SK-N-SH (cell line): ENCODE measurements around the gene ARHGEF25. TPM values are rescaled to one million over a fixed set of nuclear protein-coding genes. Genes with fewer than 3 reads are reported as not detected.

ENCODE experiments used
- CTCF ChIA-PET: fragments of 300-600, 350-600 bp; formaldehyde crosslinking; extraction: SDS; loops from one replicate; lab custom pipeline; 2021; lab: Yijun Ruan, JAX
- POLR2A ChIA-PET: fragments of 350-600 bp; sonication (Branson Sonifier 250); formaldehyde crosslinking; extraction: SDS; loops from one replicate; lab custom pipeline; 2020; ENCODE audit warnings: antibody characterized with exemption, inconsistent platforms; lab: Yijun Ruan, JAX
- DNase-seq: peaks from one replicate; pipeline ENCODE4 v3.0.0; 2012
- H2AFZ ChIP-seq: fragments of 200-600 bp; sonication (generic); 2 replicates; pipeline ENCODE4 v1.8.1; 2016; ENCODE audit warnings: antibody characterized with exemption, mild to moderate bottlenecking, low read depth
- H3F3A ChIP-seq: fragments of 200-600 bp; sonication (generic); replicated peaks from 2 replicates; pipeline ENCODE3; 2016; ENCODE audit warnings: antibody characterized with exemption, mild to moderate bottlenecking; ENCODE audit not compliant: insufficient read depth
- H3K27ac ChIP-seq, 2 experiments: fragments of 200-500 bp in 1 of 2; fragments of 200-600 bp in 1 of 2; sonication (Bioruptor generic) in 1 of 2; sonication (generic), shearing (Covaris generic) in 1 of 2; 2 replicates each; pipeline versions ENCODE4 v1.5.1 to v1.6.1; 2014 to 2016; ENCODE audit warnings: low read depth in 2 of 2, inconsistent platforms in 1 of 2, low read length in 1 of 2, mild to moderate bottlenecking in 1 of 2, mixed read lengths in 1 of 2
- H3K27me3 ChIP-seq: fragments of 200-600 bp; sonication (generic), shearing (Covaris generic); 2 replicates; pipeline ENCODE4 v1.6.1; 2016; ENCODE audit warnings: mixed run types; ENCODE audit not compliant: insufficient read depth
- H3K36me3 ChIP-seq, 2 experiments: fragments of 200-500 bp in 1 of 2; fragments of 200-600 bp in 1 of 2; sonication (Bioruptor generic) in 1 of 2; sonication (generic) in 1 of 2; replicated peaks in 1 of 2; 2 replicates each; pipeline versions ENCODE3 to v1.5.1; 2014 to 2016; ENCODE audit warnings: low read length in 1 of 2, mild to moderate bottlenecking in 1 of 2; ENCODE audit not compliant: insufficient read depth in 2 of 2, control insufficient read depth in 1 of 2
- H3K4me1 ChIP-seq, 2 experiments: fragments of 200-500 bp in 1 of 2; fragments of 200-600 bp in 1 of 2; sonication (Bioruptor generic) in 1 of 2; sonication (generic), shearing (Covaris generic) in 1 of 2; 2 replicates each; pipeline versions ENCODE4 v1.5.1 to v1.6.1; 2014 to 2016; ENCODE audit warnings: low read depth in 1 of 2, low read length in 1 of 2, mixed run types in 1 of 2; ENCODE audit not compliant: insufficient read depth in 2 of 2, control insufficient read depth in 1 of 2
- H3K4me2 ChIP-seq: fragments of 200-600 bp; sonication (generic), shearing (Covaris generic); 2 replicates; pipeline ENCODE4 v1.6.1; 2017; ENCODE audit warnings: mixed run types
- H3K4me3 ChIP-seq, 2 experiments: fragments of 200-500 bp in 1 of 2; fragments of 200-600 bp in 1 of 2; sonication (Bioruptor generic) in 1 of 2; sonication (generic), shearing (Covaris generic) in 1 of 2; 2 replicates each; pipeline versions ENCODE4 v1.5.1 to v1.8.1; 2014 to 2016; ENCODE audit warnings: low read depth in 2 of 2, inconsistent platforms in 1 of 2, low read length in 1 of 2, mild to moderate bottlenecking in 1 of 2, mixed read lengths in 1 of 2, moderate library complexity in 1 of 2
- H3K79me2 ChIP-seq: fragments of 200-600 bp; sonication (generic); 2 replicates; pipeline ENCODE4 v1.8.1; 2017; ENCODE audit warnings: mild to moderate bottlenecking; ENCODE audit not compliant: insufficient read depth
- H3K9ac ChIP-seq: fragments of 200-600 bp; sonication (generic); 2 replicates; pipeline ENCODE4 v1.6.1; 2017; ENCODE audit warnings: mixed run types
- H3K9me2 ChIP-seq: fragments of 200-600 bp; sonication (generic); 2 replicates; pipeline ENCODE4 v1.6.1; 2017; ENCODE audit warnings: mixed run types
- H3K9me3 ChIP-seq: fragments of 200-600 bp; sonication (generic); 2 replicates; pipeline ENCODE4 v1.6.1; 2017; ENCODE audit warnings: mixed run types, mild to moderate bottlenecking, moderate library complexity
- H4K20me1 ChIP-seq: fragments of 200-600 bp; sonication (generic); 2 replicates; pipeline ENCODE4 v1.6.1; 2017; ENCODE audit warnings: mild to moderate bottlenecking, mixed run types; ENCODE audit not compliant: insufficient read depth
- CHD2 ChIP-seq: fragments of 150-350 bp; IDR thresholded peaks from 2 replicates; pipeline ENCODE4 v1.6.1; 2018; ENCODE audit warnings: low read length; ENCODE audit not compliant: partially characterized antibody
- EP300 ChIP-seq, 2 experiments: IDR thresholded peaks; 2 replicates each; pipeline versions ENCODE4 v1.4.0 to v1.6.1; 2012; ENCODE audit warnings: borderline replicate concordance in 1 of 2, low read depth in 1 of 2, low read length in 1 of 2
- FOXM1 ChIP-seq: IDR thresholded peaks from 2 replicates; pipeline ENCODE4 v1.4.0; 2012; ENCODE audit warnings: low read depth, mild to moderate bottlenecking
- GATA2 ChIP-seq: sonication (generic); formaldehyde crosslinking; IDR thresholded peaks from 2 replicates; pipeline ENCODE4 v1.5.0; 2020; ENCODE audit warnings: mild to moderate bottlenecking, missing genetic modification reagents
- JUND ChIP-seq: IDR thresholded peaks from 2 replicates; pipeline ENCODE4 v1.4.0; 2012
- NFIC ChIP-seq: IDR thresholded peaks from 2 replicates; pipeline ENCODE4 v1.4.0; 2012; ENCODE audit warnings: borderline replicate concordance
- NRF1 ChIP-seq: IDR thresholded peaks from 2 replicates; pipeline ENCODE4 v1.6.1; 2012; ENCODE audit warnings: low read depth, mild to moderate bottlenecking, low read length
- POLR2AphosphoS5 ChIP-seq: IDR thresholded peaks from 2 replicates; pipeline ENCODE4 v1.6.1; 2012; ENCODE audit warnings: low read depth, low read length
- RAD21 ChIP-seq: IDR thresholded peaks from 2 replicates; pipeline ENCODE4 v1.6.1; 2012; ENCODE audit warnings: mild to moderate bottlenecking, low read length
- RXRA ChIP-seq: IDR thresholded peaks from 2 replicates; pipeline ENCODE4 v1.4.0; 2012; ENCODE audit warnings: low read depth, mild to moderate bottlenecking, borderline replicate concordance
- YY1 ChIP-seq: IDR thresholded peaks from 2 replicates; pipeline ENCODE4 v1.4.0; 2012; ENCODE audit warnings: low read depth, mild to moderate bottlenecking
- WGBS: methylation state at CpG from one replicate; pipeline ENCODE4 v1.1.6; 2017; ENCODE audit warnings: low lambda C conversion rate; 5-methylcytosine and 5-hydroxymethylcytosine counted together
- polyA plus RNA-seq, 3 experiments: library from polyadenylated mRNA; depleted of rRNA; stranded (reverse); fragments of >200 nt; gene quantifications; 2 replicates each; pipeline ENCODE4 v1.2.3, GENCODE V29; 2012
- TF ChIP-seq, protein P1 (sequence below): fragments of 200-600 bp; sonication (generic); IDR thresholded peaks from 2 replicates; pipeline ENCODE4 v1.6.1; 2017; ENCODE audit warnings: antibody characterized with exemption, mild to moderate bottlenecking, moderate library complexity
- TF ChIP-seq, protein P2 (sequence below): IDR thresholded peaks from 2 replicates; pipeline ENCODE4 v1.6.1; 2012; ENCODE audit warnings: mild to moderate bottlenecking, low read depth, low read length, moderate library complexity
- TF ChIP-seq, protein P3 (sequence below): IDR thresholded peaks from 2 replicates; pipeline ENCODE4; 2012
- TF ChIP-seq, protein P4 (sequence below): fragments of 150-350 bp; IDR thresholded peaks from 2 replicates; pipeline ENCODE4 v1.6.1; 2016; ENCODE audit warnings: mild to moderate bottlenecking, low read depth, low read length
- TF ChIP-seq, protein P5 (sequence below): IDR thresholded peaks from 2 replicates; pipeline ENCODE4 v1.4.0; 2012; ENCODE audit warnings: low read depth, borderline replicate concordance
- TF ChIP-seq, protein P6 (sequence below): IDR thresholded peaks from 2 replicates; pipeline ENCODE4 v1.4.0; 2012; ENCODE audit warnings: low read depth
- TF ChIP-seq, protein P7 (sequence below): IDR thresholded peaks from 2 replicates; pipeline ENCODE4 v1.4.0; 2012; ENCODE audit warnings: low read depth, borderline replicate concordance

The ARHGEF25 gene
- polyA plus RNA-seq, 1 of the 3 experiments (the other 2 are of a cell fraction) = 48.1 TPM

DNA sequence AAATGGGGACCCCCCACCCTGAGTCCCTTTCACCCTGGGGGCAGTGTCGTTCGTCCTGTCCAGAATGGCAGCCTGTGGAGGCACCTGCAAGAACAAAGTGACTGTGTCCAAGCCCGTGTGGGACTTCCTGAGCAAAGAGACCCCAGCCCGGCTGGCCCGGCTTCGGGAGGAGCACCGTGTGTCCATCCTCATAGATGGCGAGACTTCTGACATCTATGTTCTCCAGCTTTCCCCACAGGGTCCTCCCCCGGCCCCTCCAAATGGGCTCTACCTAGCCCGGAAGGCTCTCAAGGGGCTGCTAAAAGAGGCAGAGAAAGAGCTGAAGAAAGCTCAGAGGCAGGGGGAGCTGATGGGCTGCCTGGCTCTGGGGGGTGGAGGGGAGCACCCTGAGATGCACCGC lies 4.4 kb upstream of the ARHGEF25 start:
- WGBS = 100% methylated on average over 6 of the region's 11 CpGs
- TF ChIP-seq, protein P1, sequence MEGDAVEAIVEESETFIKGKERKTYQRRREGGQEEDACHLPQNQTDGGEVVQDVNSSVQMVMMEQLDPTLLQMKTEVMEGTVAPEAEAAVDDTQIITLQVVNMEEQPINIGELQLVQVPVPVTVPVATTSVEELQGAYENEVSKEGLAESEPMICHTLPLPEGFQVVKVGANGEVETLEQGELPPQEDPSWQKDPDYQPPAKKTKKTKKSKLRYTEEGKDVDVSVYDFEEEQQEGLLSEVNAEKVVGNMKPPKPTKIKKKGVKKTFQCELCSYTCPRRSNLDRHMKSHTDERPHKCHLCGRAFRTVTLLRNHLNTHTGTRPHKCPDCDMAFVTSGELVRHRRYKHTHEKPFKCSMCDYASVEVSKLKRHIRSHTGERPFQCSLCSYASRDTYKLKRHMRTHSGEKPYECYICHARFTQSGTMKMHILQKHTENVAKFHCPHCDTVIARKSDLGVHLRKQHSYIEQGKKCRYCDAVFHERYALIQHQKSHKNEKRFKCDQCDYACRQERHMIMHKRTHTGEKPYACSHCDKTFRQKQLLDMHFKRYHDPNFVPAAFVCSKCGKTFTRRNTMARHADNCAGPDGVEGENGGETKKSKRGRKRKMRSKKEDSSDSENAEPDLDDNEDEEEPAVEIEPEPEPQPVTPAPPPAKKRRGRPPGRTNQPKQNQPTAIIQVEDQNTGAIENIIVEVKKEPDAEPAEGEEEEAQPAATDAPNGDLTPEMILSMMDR = no peak
- TF ChIP-seq, protein P2, sequence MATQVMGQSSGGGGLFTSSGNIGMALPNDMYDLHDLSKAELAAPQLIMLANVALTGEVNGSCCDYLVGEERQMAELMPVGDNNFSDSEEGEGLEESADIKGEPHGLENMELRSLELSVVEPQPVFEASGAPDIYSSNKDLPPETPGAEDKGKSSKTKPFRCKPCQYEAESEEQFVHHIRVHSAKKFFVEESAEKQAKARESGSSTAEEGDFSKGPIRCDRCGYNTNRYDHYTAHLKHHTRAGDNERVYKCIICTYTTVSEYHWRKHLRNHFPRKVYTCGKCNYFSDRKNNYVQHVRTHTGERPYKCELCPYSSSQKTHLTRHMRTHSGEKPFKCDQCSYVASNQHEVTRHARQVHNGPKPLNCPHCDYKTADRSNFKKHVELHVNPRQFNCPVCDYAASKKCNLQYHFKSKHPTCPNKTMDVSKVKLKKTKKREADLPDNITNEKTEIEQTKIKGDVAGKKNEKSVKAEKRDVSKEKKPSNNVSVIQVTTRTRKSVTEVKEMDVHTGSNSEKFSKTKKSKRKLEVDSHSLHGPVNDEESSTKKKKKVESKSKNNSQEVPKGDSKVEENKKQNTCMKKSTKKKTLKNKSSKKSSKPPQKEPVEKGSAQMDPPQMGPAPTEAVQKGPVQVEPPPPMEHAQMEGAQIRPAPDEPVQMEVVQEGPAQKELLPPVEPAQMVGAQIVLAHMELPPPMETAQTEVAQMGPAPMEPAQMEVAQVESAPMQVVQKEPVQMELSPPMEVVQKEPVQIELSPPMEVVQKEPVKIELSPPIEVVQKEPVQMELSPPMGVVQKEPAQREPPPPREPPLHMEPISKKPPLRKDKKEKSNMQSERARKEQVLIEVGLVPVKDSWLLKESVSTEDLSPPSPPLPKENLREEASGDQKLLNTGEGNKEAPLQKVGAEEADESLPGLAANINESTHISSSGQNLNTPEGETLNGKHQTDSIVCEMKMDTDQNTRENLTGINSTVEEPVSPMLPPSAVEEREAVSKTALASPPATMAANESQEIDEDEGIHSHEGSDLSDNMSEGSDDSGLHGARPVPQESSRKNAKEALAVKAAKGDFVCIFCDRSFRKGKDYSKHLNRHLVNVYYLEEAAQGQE = no peak
- TF ChIP-seq GATA2 = no peak
- no peak for TF ChIP-seq RAD21
- TF ChIP-seq, protein P3, sequence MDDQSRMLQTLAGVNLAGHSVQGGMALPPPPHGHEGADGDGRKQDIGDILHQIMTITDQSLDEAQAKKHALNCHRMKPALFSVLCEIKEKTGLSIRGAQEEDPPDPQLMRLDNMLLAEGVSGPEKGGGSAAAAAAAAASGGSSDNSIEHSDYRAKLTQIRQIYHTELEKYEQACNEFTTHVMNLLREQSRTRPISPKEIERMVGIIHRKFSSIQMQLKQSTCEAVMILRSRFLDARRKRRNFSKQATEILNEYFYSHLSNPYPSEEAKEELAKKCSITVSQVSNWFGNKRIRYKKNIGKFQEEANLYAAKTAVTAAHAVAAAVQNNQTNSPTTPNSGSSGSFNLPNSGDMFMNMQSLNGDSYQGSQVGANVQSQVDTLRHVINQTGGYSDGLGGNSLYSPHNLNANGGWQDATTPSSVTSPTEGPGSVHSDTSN = no peak
- TF ChIP-seq RXRA = no peak
- TF ChIP-seq JUND = no peak
- no peak for TF ChIP-seq NFIC
- TF ChIP-seq, protein P4, sequence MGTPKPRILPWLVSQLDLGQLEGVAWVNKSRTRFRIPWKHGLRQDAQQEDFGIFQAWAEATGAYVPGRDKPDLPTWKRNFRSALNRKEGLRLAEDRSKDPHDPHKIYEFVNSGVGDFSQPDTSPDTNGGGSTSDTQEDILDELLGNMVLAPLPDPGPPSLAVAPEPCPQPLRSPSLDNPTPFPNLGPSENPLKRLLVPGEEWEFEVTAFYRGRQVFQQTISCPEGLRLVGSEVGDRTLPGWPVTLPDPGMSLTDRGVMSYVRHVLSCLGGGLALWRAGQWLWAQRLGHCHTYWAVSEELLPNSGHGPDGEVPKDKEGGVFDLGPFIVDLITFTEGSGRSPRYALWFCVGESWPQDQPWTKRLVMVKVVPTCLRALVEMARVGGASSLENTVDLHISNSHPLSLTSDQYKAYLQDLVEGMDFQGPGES = no peak
- TF ChIP-seq, protein P5, sequence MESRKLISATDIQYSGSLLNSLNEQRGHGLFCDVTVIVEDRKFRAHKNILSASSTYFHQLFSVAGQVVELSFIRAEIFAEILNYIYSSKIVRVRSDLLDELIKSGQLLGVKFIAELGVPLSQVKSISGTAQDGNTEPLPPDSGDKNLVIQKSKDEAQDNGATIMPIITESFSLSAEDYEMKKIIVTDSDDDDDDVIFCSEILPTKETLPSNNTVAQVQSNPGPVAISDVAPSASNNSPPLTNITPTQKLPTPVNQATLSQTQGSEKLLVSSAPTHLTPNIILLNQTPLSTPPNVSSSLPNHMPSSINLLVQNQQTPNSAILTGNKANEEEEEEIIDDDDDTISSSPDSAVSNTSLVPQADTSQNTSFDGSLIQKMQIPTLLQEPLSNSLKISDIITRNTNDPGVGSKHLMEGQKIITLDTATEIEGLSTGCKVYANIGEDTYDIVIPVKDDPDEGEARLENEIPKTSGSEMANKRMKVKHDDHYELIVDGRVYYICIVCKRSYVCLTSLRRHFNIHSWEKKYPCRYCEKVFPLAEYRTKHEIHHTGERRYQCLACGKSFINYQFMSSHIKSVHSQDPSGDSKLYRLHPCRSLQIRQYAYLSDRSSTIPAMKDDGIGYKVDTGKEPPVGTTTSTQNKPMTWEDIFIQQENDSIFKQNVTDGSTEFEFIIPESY = no peak
- TF ChIP-seq, protein P6, sequence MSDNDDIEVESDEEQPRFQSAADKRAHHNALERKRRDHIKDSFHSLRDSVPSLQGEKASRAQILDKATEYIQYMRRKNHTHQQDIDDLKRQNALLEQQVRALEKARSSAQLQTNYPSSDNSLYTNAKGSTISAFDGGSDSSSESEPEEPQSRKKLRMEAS = no peak
- TF ChIP-seq FOXM1 = no peak
- TF ChIP-seq CHD2 = no peak
- no peak for TF ChIP-seq EP300 (IDR thresholded peaks at IDR 0.05; ENCODE audit: borderline replicate concordance in 1 of 2, low read depth in 1 of 2, low read length in 1 of 2)
- no peak for TF ChIP-seq POLR2AphosphoS5
- TF ChIP-seq, protein P7, sequence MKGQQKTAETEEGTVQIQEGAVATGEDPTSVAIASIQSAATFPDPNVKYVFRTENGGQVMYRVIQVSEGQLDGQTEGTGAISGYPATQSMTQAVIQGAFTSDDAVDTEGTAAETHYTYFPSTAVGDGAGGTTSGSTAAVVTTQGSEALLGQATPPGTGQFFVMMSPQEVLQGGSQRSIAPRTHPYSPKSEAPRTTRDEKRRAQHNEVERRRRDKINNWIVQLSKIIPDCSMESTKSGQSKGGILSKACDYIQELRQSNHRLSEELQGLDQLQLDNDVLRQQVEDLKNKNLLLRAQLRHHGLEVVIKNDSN = no peak
- TF ChIP-seq NRF1 = no peak
- TF ChIP-seq YY1 = no peak
- TF ChIP-seq, all 33 proteins: peak for 0
- no peaks in the 10 kb centered on the region for H3K9me3 ChIP-seq
- H3K4me2 ChIP-seq = no peak overlapping the region
- H3K9ac ChIP-seq = no peak overlapping the region
- no peak overlapping the region for H3K4me3 ChIP-seq
- H3K27me3 ChIP-seq = no peaks in the 10 kb centered on the region
- H3K79me2 ChIP-seq = peaks cover 6% of the 10 kb centered on the region; the same call in 1 of the 2 replicates
- no peak overlapping the region for H3K27ac ChIP-seq
- peaks cover 6% of the 10 kb centered on the region for H3F3A ChIP-seq
- H3K36me3 ChIP-seq = peaks cover 4 to 37% of the 10 kb centered on the region in 2 experiments
- H3K9me2 ChIP-seq = no peaks in the 10 kb centered on the region
- POLR2A ChIA-PET = interaction anchor here (0.6 to 1.5 kb wide), 3 partner anchors 10 to 87 kb away, joined by 3 to 4 read pairs (median 3); partner anchors contain the start of gene DDIT3
- H2AFZ ChIP-seq = no peak overlapping the region
- CTCF ChIA-PET = interaction anchor here (1.0 to 7.6 kb wide), 6 partner anchors 13 to 26 kb away, joined by 3 to 65 read pairs (median 5); partner anchors contain the start of gene B4GALNT1
- no peak for DNase-seq
- no peaks in the 10 kb centered on the region for H4K20me1 ChIP-seq
- peaks cover 9 to 31% of the 10 kb centered on the region in 2 experiments; a peak in 3 of 4 replicates for H3K4me1 ChIP-seq
